Psoas muscle (tissue), 8 donors: ENCODE data around the gene CSF3R. TPM values are rescaled to one million over a fixed set of nuclear protein-coding genes. Genes with fewer than 3 reads are reported as not detected.

Experiments
- ATAC-seq, 4 donors: fragments of 200-7000 bp; cut with Tn5 transposase; one replicate each; pipeline ENCODE4 v1.9.1; 2020; ENCODE audit warnings: moderate library complexity in 3 of 4, mild to moderate bottlenecking in 2 of 4
- DNase-seq, 2 donors: peaks; one replicate each; pipeline ENCODE4 v3.0.0-alpha.2; 2020
- H3K27ac ChIP-seq: fragments of 200-600 bp; one replicate; pipeline ENCODE4 v1.8.0; 2022
- H3K27me3 ChIP-seq, 3 donors: fragments of 200-600 bp in 1 of 3; one replicate each; pipeline versions ENCODE4 v1.6.1 to v1.8.0; 2013 to 2022; ENCODE audit warnings: low read length in 2 of 3, mild to moderate bottlenecking in 2 of 3, moderate library complexity in 1 of 3; ENCODE audit not compliant: insufficient read depth in 3 of 3
- H3K36me3 ChIP-seq, 2 donors: fragments of 200-600 bp in 1 of 2; one replicate each; pipeline versions ENCODE4 v1.6.1 to v1.8.0; 2013 to 2022; ENCODE audit warnings: low read depth in 1 of 2, mild to moderate bottlenecking in 1 of 2, moderate library complexity in 1 of 2; ENCODE audit not compliant: insufficient read depth in 1 of 2
- H3K4me1 ChIP-seq: fragments of 200-600 bp; one replicate; pipeline ENCODE4 v1.8.0; 2022
- H3K4me3 ChIP-seq: fragments of 200-600 bp; one replicate; pipeline ENCODE4 v1.8.0; 2022; ENCODE audit warnings: mild to moderate bottlenecking
- H3K9me3 ChIP-seq: fragments of 200-600 bp; one replicate; pipeline ENCODE4 v1.8.0; 2022
- CTCF ChIP-seq: fragments of 200-600 bp; IDR thresholded peaks from one replicate; pipeline ENCODE4 v1.8.0; 2022; ENCODE audit warnings: antibody characterized with exemption
- WGBS, 3 donors: extraction: QIAGEN DNeasy Blood & Tissue Kit; methylation state at CpG; one replicate each; pipeline versions ENCODE4 v1.1.6 to v1.1.7; 2013; 5-methylcytosine and 5-hydroxymethylcytosine counted together
- intact Hi-C, 2 donors: fragments of 100-400 bp; cut with DNase I; formaldehyde crosslinking; loops; one replicate each; pipeline versions ENCODE4 v1.11.0 to v1.14.2; 2022
- polyA plus RNA-seq, 3 donors: library from polyadenylated mRNA; stranded (reverse); fragments of 200-250 nt; gene quantifications; one replicate each; pipeline ENCODE4 v1.2.3, GENCODE V29; 2013
- total RNA-seq, 4 donors: library from RNA; stranded (reverse); fragmentation: NEBNext Ultra II Directional in 2 of 4; extraction: Animal tissue kit (Norgen Biotek cat#: 25700) in 2 of 4; gene quantifications; one replicate each; pipeline versions ENCODE4 v1.2.1 to v1.2.4, GENCODE V29; 2021 to 2023
- donor health status: healthy with polysubstance abuse.
- donor health status: DM: no; HTN: no; CAD: no; lungs with moderate emphysema.
- donor health status: Bipolar disorder and iron deficiency.
- donor health status: healthy.
- donor health status: DM: yes; HTN: yes; CAD: no.
- donor health status: DM: no; HTN: no; CAD: no.
- donor health status: DM: no; HTN: no; CAD: no.
- donor health status: DM: yes; HTN: yes; CAD: no.

The CSF3R gene
- total and polyA plus RNA-seq, 7 donors = 0.52 to 6.5 (median 1.9) TPM

- DNase-seq = peak; percentile 89 to 93
- H3K4me1 ChIP-seq = peaks cover 23% of the 10 kb centered on the region
- peaks cover 0 to 19% of the 10 kb centered on the region in 2 donors for H3K36me3 ChIP-seq
- H3K4me3 ChIP-seq = peak overlapping the region; percentile 29
- intact Hi-C loops = loop anchor here (2.0 to 10.0 kb wide), 7 partner anchors 78 to 326 kb away; partner anchors contain the start of genes SH3D21 (in 1 of the 2) and TRAPPC3 (in 1 of the 2)
- TF ChIP-seq CTCF = peak; percentile 96
- WGBS, 3 donors = 13 to 18% (median 14%) methylated on average over 13 of the region's 13 CpGs
- H3K9me3 ChIP-seq = no peaks in the 10 kb centered on the region
- H3K27ac ChIP-seq = peak overlapping the region; percentile 83
- H3K27me3 ChIP-seq = no peaks in the 10 kb centered on the region
- peak; percentile 88 to 91 (median 88) for ATAC-seq
Measured at GRCh38 chr1:36420836-36421317, 61.8 kb downstream of the CSF3R start.

GRCh38 chr1:36420409-36420808 is 62.3 kb downstream of the CSF3R start:
- intact Hi-C loops = loop anchor here (2.0 to 10.0 kb wide), 7 partner anchors 78 to 326 kb away; partner anchors contain the start of genes SH3D21 (in 1 of the 2) and TRAPPC3 (in 1 of the 2)
- DNase-seq = peak in 1 of 2 donors; percentile 49
- H3K27me3 ChIP-seq = no peaks in the 10 kb centered on the region
- ATAC-seq = peak; percentile 33 to 62 (median 51)
- H3K36me3 ChIP-seq = peaks cover 0 to 19% of the 10 kb centered on the region in 2 donors
- H3K4me3 ChIP-seq = peak overlapping the region; percentile 29
- 19 to 36% (median 33%) methylated on average over 5 of the region's 5 CpGs for WGBS, 3 donors
- peak overlapping the region; percentile 83 for H3K27ac ChIP-seq
- H3K9me3 ChIP-seq = no peaks in the 10 kb centered on the region
- H3K4me1 ChIP-seq = peaks cover 23% of the 10 kb centered on the region
- no peak for TF ChIP-seq CTCF

GRCh38 chr1:36419569-36419968 is 63.1 kb downstream of the CSF3R start:
- TF ChIP-seq CTCF = no peak
- DNase-seq = no peak

GRCh38 chr1:36419140-36419539 is 63.6 kb downstream of the CSF3R start:
- DNase-seq (no peak), ATAC-seq (peak; percentile 75 to 90 (median 86))
- TF ChIP-seq CTCF = no peak
- WGBS, 3 donors = 24 to 43% (median 39%) methylated on average over 3 of the region's 3 CpGs
- intact Hi-C loops = no loop called here
- Histone ChIP-seq H3K4me1 (peaks cover 23% of the 10 kb centered on the region), H3K27me3 (no peaks in the 10 kb centered on the region), H3K9me3 (no peaks in the 10 kb centered on the region), H3K4me3 (no peak overlapping the region), H3K36me3 (peaks cover 0 to 19% of the 10 kb centered on the region in 2 donors), H3K27ac (peak overlapping the region; percentile 83)

More at GRCh38 chr1:36419569-36419968, 63.1 kb downstream of the CSF3R start:
- peak in 3 of 4 donors; percentile 21 to 41 (median 24) for ATAC-seq
- no peaks in the 10 kb centered on the region for H3K9me3 ChIP-seq
- H3K27ac ChIP-seq = peak overlapping the region; percentile 83
- 42 to 69% (median 46%) methylated on average over 4 of the region's 4 CpGs for WGBS, 3 donors
- no peaks in the 10 kb centered on the region for H3K27me3 ChIP-seq
- intact Hi-C loops = no loop called here
- peaks cover 0 to 19% of the 10 kb centered on the region in 2 donors for H3K36me3 ChIP-seq
- H3K4me1 ChIP-seq = peaks cover 23% of the 10 kb centered on the region
- no peak overlapping the region for H3K4me3 ChIP-seq
